ENCODE measurements around the gene PKNOX2.

The PKNOX2 gene

GRCh38 chr11:125267548-125267947, 103.0 kb downstream of the PKNOX2 start:
- no peak for DNase-seq

- no peak for DNase-seq
Measured at GRCh38 chr11:125268611-125269010, 104.1 kb downstream of the PKNOX2 start.

GRCh38 chr11:125270106-125270505, 105.6 kb downstream of the PKNOX2 start:
- DNase-seq: no peak

GRCh38 chr11:125270711-125271110, 106.2 kb downstream of the PKNOX2 start:
- DNase-seq: no peak

GRCh38 chr11:125271483-125272091, 107.0 kb downstream of the PKNOX2 start:
- DNase-seq: no peak

- DNase-seq: no peak
Measured at GRCh38 chr11:125272092-125272491, 107.5 kb downstream of the PKNOX2 start.

GRCh38 chr11:125272821-125273220, 108.3 kb downstream of the PKNOX2 start:
- DNase-seq: no peak

- no peak for DNase-seq
Measured at GRCh38 chr11:125273519-125274000, 109.0 kb downstream of the PKNOX2 start.

- DNase-seq: no peak
Measured at GRCh38 chr11:125274309-125274708, 109.8 kb downstream of the PKNOX2 start.

GRCh38 chr11:125274774-125275173, 110.2 kb downstream of the PKNOX2 start:
- no peak for DNase-seq

- DNase-seq: no peak
Measured at GRCh38 chr11:125275905-125276618, 111.5 kb downstream of the PKNOX2 start.

- DNase-seq: no peak
Measured at GRCh38 chr11:125276619-125276976, 112.0 kb downstream of the PKNOX2 start.

GRCh38 chr11:125279676-125280418, 115.3 kb downstream of the PKNOX2 start:
- no peak for DNase-seq

- DNase-seq: no peak
Measured at GRCh38 chr11:125280646-125281045, 116.1 kb downstream of the PKNOX2 start.

- no peak for DNase-seq
Measured at GRCh38 chr11:125281831-125282595, 117.5 kb downstream of the PKNOX2 start.

GRCh38 chr11:125282596-125282914, 118.0 kb downstream of the PKNOX2 start:
- no peak for DNase-seq

- no peak for DNase-seq
Measured at GRCh38 chr11:125284245-125284850, 119.8 kb downstream of the PKNOX2 start.

GRCh38 chr11:125285844-125286243, 121.3 kb downstream of the PKNOX2 start:
- no peak for DNase-seq

- no peak for DNase-seq
Measured at GRCh38 chr11:125286486-125286885, 121.9 kb downstream of the PKNOX2 start.

GRCh38 chr11:125287491-125288210, 123.1 kb downstream of the PKNOX2 start:
- no peak for DNase-seq

- no peak for DNase-seq
Measured at GRCh38 chr11:125289419-125290098, 125.0 kb downstream of the PKNOX2 start.

GRCh38 chr11:125290263-125290662, 125.7 kb downstream of the PKNOX2 start:
- DNase-seq: no peak
